Mucosa of descending colon (tissue), 3 donors: ENCODE data around the gene MAP1B. TPM values are rescaled to one million over a fixed set of nuclear protein-coding genes. Genes with fewer than 3 reads are reported as not detected.

Experiments
- ATAC-seq: fragments of 200-7000 bp; cut with Tn5 transposase; one replicate; pipeline ENCODE4 v1.9.1; 2020; ENCODE audit warnings: mild to moderate bottlenecking, moderate library complexity
- DNase-seq, 3 donors: peaks; one replicate each; pipeline ENCODE4 v3.0.0-alpha.2; 2020
- H3K36me3 ChIP-seq: fragments of 200-600 bp; one replicate; pipeline ENCODE4 v1.8.0; 2021; ENCODE audit warnings: low read depth, mild to moderate bottlenecking
- H3K4me1 ChIP-seq: fragments of 200-600 bp; one replicate; pipeline ENCODE4 v1.8.0; 2021; ENCODE audit warnings: low read depth, mild to moderate bottlenecking
- H3K4me3 ChIP-seq: fragments of 200-600 bp; one replicate; pipeline ENCODE4 v1.8.0; 2021; ENCODE audit warnings: mild to moderate bottlenecking
- H3K9me3 ChIP-seq: fragments of 200-600 bp; one replicate; pipeline ENCODE4 v1.8.0; 2021; ENCODE audit warnings: mild to moderate bottlenecking
- intact Hi-C, 2 donors: fragments of 100-400 bp; cut with DNase I in 1 of 2; cut with micrococcal nuclease in 1 of 2; formaldehyde crosslinking; loops; one replicate each; pipeline versions ENCODE4 v1.11.0 to v1.11.1; 2022; cut with DNase I, micrococcal nuclease
- microRNA-seq: library from miRNA; unstranded; fragments of <30 nt; microRNA quantifications from one replicate; pipeline ENCODE4, GENCODE V29; 2019
- total RNA-seq, 3 donors: library from RNA; stranded (reverse); fragmentation: NEBNext Ultra II Directional in 2 of 3; extraction: Animal tissue kit (Norgen Biotek cat#: 25700) in 2 of 3; gene quantifications; one replicate each; pipeline versions ENCODE4 v1.2.1 to v1.2.4, GENCODE V29; 2021 to 2023
- TF ChIP-seq, protein P1 (sequence below): fragments of 200-600 bp; IDR thresholded peaks from one replicate; pipeline ENCODE4 v1.8.0; 2022; ENCODE audit warnings: antibody characterized with exemption, mild to moderate bottlenecking
- donor health status: DM: no; HTN: no; CAD: no; lungs with moderate emphysema.
- donor health status: DM: no; HTN: no; CAD: no.
- donor health status: DM: no; HTN: yes; CAD: no.

Gene MAP1B
- total RNA-seq, 3 donors from 2014 or later, result 6.5 to 72.3 (median 20.9) TPM

DNA sequence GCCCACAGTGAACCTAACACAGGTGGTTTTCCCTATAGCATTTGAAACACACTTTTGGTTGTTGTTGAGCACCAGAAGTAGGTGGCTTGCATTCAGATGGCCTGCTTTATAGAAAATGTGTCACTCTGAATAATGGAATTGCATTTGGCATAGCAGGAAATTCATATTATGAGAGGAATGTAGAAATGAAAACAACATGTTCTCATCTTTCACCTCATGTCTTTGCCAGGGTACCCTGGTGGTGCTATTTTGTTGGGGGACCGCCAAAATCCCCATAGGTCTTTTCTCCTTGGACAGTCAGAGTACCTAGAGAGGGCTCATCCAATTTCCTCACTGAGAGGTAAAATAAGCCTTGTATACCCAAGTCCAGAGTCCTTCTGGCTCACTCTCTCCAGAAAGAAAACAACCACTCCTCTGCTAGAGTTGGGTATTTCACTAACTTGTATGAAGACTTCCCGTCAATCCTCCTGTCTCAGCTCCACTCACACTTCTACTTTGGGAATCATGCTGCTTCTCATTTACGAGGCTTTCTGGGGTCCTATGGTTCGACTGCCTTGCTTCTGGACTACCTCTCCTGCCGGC lies 145.4 kb downstream of the MAP1B start:
- Histone ChIP-seq H3K4me1 (peaks cover 28% of the 10 kb centered on the region), H3K36me3 (no peaks in the 10 kb centered on the region), H3K4me3 (no peak overlapping the region), H3K9me3 (no peaks in the 10 kb centered on the region)
- DNase-seq (no peak), ATAC-seq (no peak)
- TF ChIP-seq, protein P1, sequence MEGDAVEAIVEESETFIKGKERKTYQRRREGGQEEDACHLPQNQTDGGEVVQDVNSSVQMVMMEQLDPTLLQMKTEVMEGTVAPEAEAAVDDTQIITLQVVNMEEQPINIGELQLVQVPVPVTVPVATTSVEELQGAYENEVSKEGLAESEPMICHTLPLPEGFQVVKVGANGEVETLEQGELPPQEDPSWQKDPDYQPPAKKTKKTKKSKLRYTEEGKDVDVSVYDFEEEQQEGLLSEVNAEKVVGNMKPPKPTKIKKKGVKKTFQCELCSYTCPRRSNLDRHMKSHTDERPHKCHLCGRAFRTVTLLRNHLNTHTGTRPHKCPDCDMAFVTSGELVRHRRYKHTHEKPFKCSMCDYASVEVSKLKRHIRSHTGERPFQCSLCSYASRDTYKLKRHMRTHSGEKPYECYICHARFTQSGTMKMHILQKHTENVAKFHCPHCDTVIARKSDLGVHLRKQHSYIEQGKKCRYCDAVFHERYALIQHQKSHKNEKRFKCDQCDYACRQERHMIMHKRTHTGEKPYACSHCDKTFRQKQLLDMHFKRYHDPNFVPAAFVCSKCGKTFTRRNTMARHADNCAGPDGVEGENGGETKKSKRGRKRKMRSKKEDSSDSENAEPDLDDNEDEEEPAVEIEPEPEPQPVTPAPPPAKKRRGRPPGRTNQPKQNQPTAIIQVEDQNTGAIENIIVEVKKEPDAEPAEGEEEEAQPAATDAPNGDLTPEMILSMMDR, result no peak
- intact Hi-C loops, result no loop called here

DNA sequence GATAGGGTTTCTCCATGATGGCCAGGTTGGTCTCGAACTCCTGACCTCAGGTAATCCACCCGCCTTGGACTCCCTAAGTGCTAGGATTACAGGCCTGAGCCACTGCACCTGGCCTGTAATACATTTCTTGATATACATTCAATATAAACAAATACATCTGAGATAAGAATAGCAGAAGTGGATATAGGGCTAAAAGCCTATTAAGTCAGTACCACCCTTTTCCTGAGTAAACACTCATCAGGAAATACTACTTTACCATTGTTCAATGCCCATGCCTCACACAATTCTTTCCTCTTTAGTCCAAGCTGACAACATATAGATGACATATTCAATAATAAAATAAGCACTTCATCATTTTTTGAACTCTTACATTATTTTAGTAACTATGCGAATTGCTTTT lies 148.0 kb downstream of the MAP1B start:
- Histone ChIP-seq H3K4me3 (no peak overlapping the region), H3K9me3 (no peaks in the 10 kb centered on the region), H3K4me1 (peaks cover 21% of the 10 kb centered on the region), H3K36me3 (no peaks in the 10 kb centered on the region)
- DNase-seq (peak in 2 of 3 donors; percentile 23 to 28), ATAC-seq (peak; percentile 93)
- intact Hi-C loops, result no loop called here
- TF ChIP-seq, protein P1, result no peak

DNA sequence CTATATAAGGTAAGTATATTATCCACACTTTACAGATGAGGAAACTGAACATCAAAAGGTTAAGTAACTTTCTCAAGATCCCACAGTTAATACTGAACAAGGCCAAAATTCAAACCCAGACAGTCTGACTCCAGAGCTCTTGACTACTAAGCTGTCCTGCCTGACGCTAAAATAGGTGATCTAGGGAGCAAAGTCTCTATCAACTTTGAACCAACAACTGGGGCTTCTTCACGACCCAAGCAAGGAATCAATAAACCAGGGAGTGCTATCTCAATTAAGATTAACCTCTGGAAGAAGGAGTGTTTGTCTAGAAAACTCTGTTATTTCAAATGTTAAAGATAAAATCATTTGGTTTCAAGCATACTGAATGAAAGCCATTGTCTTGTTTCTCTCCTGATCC lies 148.4 kb downstream of the MAP1B start:
- DNase-seq, result no peak
- H3K36me3 ChIP-seq, result no peaks in the 10 kb centered on the region

DNA sequence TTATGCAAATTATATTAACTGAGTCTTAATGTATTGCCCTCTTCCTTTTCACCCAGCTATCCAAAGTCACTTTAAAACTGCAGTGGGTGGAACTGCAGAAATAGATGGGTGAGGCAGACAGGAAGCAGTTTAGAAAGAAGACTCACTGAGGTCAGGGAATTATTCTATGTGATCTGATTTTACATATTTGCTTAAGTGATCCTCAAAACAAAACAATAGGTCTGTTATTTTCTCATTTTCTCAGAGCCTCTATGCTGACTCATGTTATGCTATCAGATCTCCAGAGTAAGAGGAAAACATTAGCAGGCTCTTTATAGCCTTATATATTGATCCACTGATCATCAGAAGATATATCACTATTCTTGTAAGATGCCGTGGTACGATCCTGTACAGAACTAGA lies 149.3 kb downstream of the MAP1B start:
- no peaks in the 10 kb centered on the region for H3K9me3 ChIP-seq
- intact Hi-C loops, result no loop called here
- H3K36me3 ChIP-seq, result no peaks in the 10 kb centered on the region
- ATAC-seq (peak; percentile 33), DNase-seq (no peak)
- peaks cover 21% of the 10 kb centered on the region for H3K4me1 ChIP-seq
- TF ChIP-seq, protein P1, result no peak
- H3K4me3 ChIP-seq, result no peak overlapping the region

More for the DNA sequence above, 148.4 kb downstream of the MAP1B start:
- intact Hi-C loops, result no loop called here
- peak; percentile 44 for ATAC-seq
- Histone ChIP-seq H3K4me1 (peaks cover 21% of the 10 kb centered on the region), H3K4me3 (no peak overlapping the region), H3K9me3 (no peaks in the 10 kb centered on the region)
- TF ChIP-seq, protein P1, result no peak

Small RNAs within 50 kb of the gene (microRNA-seq; reads per million reads assigned to microRNA genes)
- not detected for gene MIR4803

Other genes starting within 250 kb of the MAP1B start
- gene MRPS27, start 212.8 kb downstream of the MAP1B start, total RNA-seq, result 10 to 100 TPM; 32.7 to 40.3 (median 37.6) TPM
- gene PTCD2, start 212.9 kb downstream of the MAP1B start, total RNA-seq, result 1 to 10 TPM; 4.7 to 6.3 (median 5.2) TPM